H1 (cell line): ENCODE results near the gene PLN. TPM values are rescaled to one million over a fixed set of nuclear protein-coding genes. Genes with fewer than 3 reads are reported as not detected.

Experiments used
- ASH2L ChIP-seq: fragments of 200-600, 300-600 bp; sonication (generic); IDR thresholded peaks from one replicate; pipeline ENCODE4 v1.7.1; 2017; ENCODE audit warnings: low read length
- BACH1 ChIP-seq: IDR thresholded peaks from 2 replicates; pipeline ENCODE4 v1.6.1; 2012; ENCODE audit warnings: low read length, improper control_type of control experiment
- CHD7 ChIP-seq: fragments of 300-600 bp; sonication (generic); IDR thresholded peaks from 2 replicates; pipeline ENCODE4 v1.7.1; 2012; ENCODE audit warnings: low read length, moderate library complexity, mild to moderate bottlenecking, inconsistent platforms; ENCODE audit not compliant: insufficient replicate concordance
- CTCF ChIP-seq, 3 experiments: IDR thresholded peaks; 1 replicate in 2 of 3; 2 replicates in 1 of 3; pipeline versions ENCODE4 v1.5.1 to v1.6.1; 2011; ENCODE audit warnings: low read length in 3 of 3, mild to moderate bottlenecking in 3 of 3, inconsistent platforms in 2 of 3, low read depth in 1 of 3, moderate library complexity in 1 of 3; ENCODE audit not compliant: insufficient read depth in 1 of 3; ENCODE audit errors: control extremely low read depth in 1 of 3
- SAP30 ChIP-seq: fragments of 300-600 bp; sonication (generic); IDR thresholded peaks from 2 replicates; pipeline ENCODE4 v1.7.1; 2012; ENCODE audit warnings: low read length, moderate library complexity, mild to moderate bottlenecking, inconsistent platforms; ENCODE audit not compliant: insufficient read depth, insufficient replicate concordance
- SP1 ChIP-seq: IDR thresholded peaks from 2 replicates; pipeline ENCODE4 v1.6.1; 2011; ENCODE audit warnings: low read depth, low read length
- TAF7 ChIP-seq: optimal IDR thresholded peaks from 2 replicates; pipeline ENCODE3; 2011; ENCODE audit warnings: low read depth, mild to moderate bottlenecking, inconsistent platforms, low read length, moderate library complexity, borderline replicate concordance
- polyA plus RNA-seq, 7 experiments: library from polyadenylated mRNA; depleted of rRNA in 3 of 7; stranded (reverse) in 5 of 7; unstranded in 2 of 7; fragments of >200 nt in 5 of 7; fragments of 200-250 nt in 2 of 7; gene quantifications; 1 replicate in 5 of 7; 2 replicates in 1 of 7; 4 replicates in 1 of 7; pipeline versions ENCODE4 v1.2.1 to v1.2.3, GENCODE V29; 2011 to 2013; ENCODE audit warnings: missing spikeins in 2 of 7, mixed read lengths in 2 of 7
- total RNA-seq: library from RNA; stranded (reverse); fragmentation: NEBNext Ultra II Directional; extraction: Animal tissue kit (Norgen Biotek cat#: 25700); gene quantifications from 2 replicates; pipeline ENCODE4 v1.2.1, GENCODE V29; 2021

PLN gene
- total and polyA plus RNA-seq, 2 of the 8 experiments (the other 6 are each of a cell fraction or from before 2014, with no cell fraction given): not detected

GRCh38 chr6:118597636-118598035 is 49.5 kb downstream of the PLN start (continued):
- TF ChIP-seq CHD7 (no peak), ASH2L (no peak), TAF7 (no peak), CTCF (IDR thresholded peaks at IDR 0.05; ENCODE audit: control extremely low read depth in 1 of 3, insufficient read depth in 1 of 3, low read depth in 1 of 3, low read length in 3 of 3) (no peak), SAP30 (no peak), BACH1 (no peak), SP1 (no peak)
